GM23338 (cell line): ENCODE measurements around the gene C5orf58.

Experiments
- EZH2 ChIP-seq: fragments of 200-600 bp; sonication (generic); IDR thresholded peaks from one replicate; pipeline ENCODE4 v1.8.0; 2017; ENCODE audit warnings: antibody characterized with exemption, mild to moderate bottlenecking, low read depth; ENCODE audit not compliant: unreplicated experiment
- POLR2AphosphoS5 ChIP-seq: IDR thresholded peaks from 2 replicates; pipeline ENCODE4 v1.6.1; 2016; ENCODE audit warnings: antibody characterized with exemption, low read depth
- ZNF331 ChIP-seq: fragments of 250-450 bp; sonication (Bioruptor Pico); IDR thresholded peaks from 2 replicates; pipeline ENCODE4 v1.5.0; 2020; ENCODE audit warnings: low read depth, mild to moderate bottlenecking, moderate library complexity
- TF ChIP-seq, protein P1 (sequence below), 2 experiments: fragments of 200-600 bp in 1 of 2; sonication (generic) in 1 of 2; conservative IDR thresholded peaks; 2 replicates each; pipeline versions ENCODE4 v1.5.1 to v1.6.1; 2016 to 2017; ENCODE audit warnings: antibody characterized with exemption in 2 of 2, low read depth in 2 of 2, mild to moderate bottlenecking in 2 of 2, moderate library complexity in 1 of 2
- TF ChIP-seq, protein P2 (sequence below): IDR thresholded peaks from one replicate; pipeline ENCODE4 v1.6.1; 2018; ENCODE audit warnings: antibody characterized with exemption; ENCODE audit not compliant: unreplicated experiment

DNA sequence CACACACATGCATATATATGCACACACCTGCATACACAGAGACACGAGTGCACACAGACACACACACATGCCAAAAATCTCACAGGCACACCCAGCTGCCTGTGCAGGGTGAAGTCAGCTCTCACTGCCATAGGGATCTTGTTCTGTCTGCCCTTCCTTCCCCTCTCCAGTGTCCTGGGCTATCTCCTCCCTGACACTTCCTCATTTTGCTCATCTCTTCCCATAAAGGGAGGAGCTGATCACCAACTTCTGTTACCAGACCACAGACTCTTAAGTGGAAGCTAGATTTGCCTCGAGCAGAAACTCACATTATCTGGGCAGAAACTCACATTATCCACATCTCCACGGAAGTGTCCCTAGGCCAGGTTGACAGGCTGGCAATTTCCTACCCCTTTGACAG lies 36.1 kb downstream of the C5orf58 start:
- TF ChIP-seq, protein P1, sequence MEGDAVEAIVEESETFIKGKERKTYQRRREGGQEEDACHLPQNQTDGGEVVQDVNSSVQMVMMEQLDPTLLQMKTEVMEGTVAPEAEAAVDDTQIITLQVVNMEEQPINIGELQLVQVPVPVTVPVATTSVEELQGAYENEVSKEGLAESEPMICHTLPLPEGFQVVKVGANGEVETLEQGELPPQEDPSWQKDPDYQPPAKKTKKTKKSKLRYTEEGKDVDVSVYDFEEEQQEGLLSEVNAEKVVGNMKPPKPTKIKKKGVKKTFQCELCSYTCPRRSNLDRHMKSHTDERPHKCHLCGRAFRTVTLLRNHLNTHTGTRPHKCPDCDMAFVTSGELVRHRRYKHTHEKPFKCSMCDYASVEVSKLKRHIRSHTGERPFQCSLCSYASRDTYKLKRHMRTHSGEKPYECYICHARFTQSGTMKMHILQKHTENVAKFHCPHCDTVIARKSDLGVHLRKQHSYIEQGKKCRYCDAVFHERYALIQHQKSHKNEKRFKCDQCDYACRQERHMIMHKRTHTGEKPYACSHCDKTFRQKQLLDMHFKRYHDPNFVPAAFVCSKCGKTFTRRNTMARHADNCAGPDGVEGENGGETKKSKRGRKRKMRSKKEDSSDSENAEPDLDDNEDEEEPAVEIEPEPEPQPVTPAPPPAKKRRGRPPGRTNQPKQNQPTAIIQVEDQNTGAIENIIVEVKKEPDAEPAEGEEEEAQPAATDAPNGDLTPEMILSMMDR (conservative IDR thresholded peaks at IDR 0.05; ENCODE audit: low read depth in 2 of 2), result no peak
- TF ChIP-seq, protein P2, sequence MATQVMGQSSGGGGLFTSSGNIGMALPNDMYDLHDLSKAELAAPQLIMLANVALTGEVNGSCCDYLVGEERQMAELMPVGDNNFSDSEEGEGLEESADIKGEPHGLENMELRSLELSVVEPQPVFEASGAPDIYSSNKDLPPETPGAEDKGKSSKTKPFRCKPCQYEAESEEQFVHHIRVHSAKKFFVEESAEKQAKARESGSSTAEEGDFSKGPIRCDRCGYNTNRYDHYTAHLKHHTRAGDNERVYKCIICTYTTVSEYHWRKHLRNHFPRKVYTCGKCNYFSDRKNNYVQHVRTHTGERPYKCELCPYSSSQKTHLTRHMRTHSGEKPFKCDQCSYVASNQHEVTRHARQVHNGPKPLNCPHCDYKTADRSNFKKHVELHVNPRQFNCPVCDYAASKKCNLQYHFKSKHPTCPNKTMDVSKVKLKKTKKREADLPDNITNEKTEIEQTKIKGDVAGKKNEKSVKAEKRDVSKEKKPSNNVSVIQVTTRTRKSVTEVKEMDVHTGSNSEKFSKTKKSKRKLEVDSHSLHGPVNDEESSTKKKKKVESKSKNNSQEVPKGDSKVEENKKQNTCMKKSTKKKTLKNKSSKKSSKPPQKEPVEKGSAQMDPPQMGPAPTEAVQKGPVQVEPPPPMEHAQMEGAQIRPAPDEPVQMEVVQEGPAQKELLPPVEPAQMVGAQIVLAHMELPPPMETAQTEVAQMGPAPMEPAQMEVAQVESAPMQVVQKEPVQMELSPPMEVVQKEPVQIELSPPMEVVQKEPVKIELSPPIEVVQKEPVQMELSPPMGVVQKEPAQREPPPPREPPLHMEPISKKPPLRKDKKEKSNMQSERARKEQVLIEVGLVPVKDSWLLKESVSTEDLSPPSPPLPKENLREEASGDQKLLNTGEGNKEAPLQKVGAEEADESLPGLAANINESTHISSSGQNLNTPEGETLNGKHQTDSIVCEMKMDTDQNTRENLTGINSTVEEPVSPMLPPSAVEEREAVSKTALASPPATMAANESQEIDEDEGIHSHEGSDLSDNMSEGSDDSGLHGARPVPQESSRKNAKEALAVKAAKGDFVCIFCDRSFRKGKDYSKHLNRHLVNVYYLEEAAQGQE, result no peak
- no peak for TF ChIP-seq ZNF331
- no peak for TF ChIP-seq POLR2AphosphoS5
- no peak for TF ChIP-seq EZH2
